Activated naive CD4-positive, alpha-beta T cell treated with anti-CD3 and anti-CD28 coated beads for 36 hours (primary cell): ENCODE results near the gene MDH2. TPM values are rescaled to one million over a fixed set of nuclear protein-coding genes. Genes with fewer than 3 reads are reported as not detected.

Experiments
- CTCF ChIA-PET: fragments of 350-600 bp; sonication (Branson Sonifier 250); formaldehyde crosslinking; loops from one replicate; lab custom pipeline; 2021; ENCODE audit warnings: antibody characterized with exemption; lab: Charles Lee
- DNase-seq: peaks from one replicate; pipeline ENCODE4 v3.0.0-alpha.2; 2020
- H3K27ac Mint-ChIP-seq: one replicate; pipeline ENCODE4 v1.8.0; 2021; ENCODE audit warnings: mild to moderate bottlenecking, mixed read lengths
- H3K27me3 Mint-ChIP-seq: one replicate; pipeline ENCODE4 v1.8.0; 2021; ENCODE audit warnings: low read depth, mixed read lengths
- H3K36me3 Mint-ChIP-seq: one replicate; pipeline ENCODE4 v1.8.0; 2021; ENCODE audit warnings: low read depth, mixed read lengths
- H3K4me1 Mint-ChIP-seq: one replicate; pipeline ENCODE4 v1.8.0; 2021; ENCODE audit warnings: low read depth, mixed read lengths
- H3K4me3 Mint-ChIP-seq: one replicate; pipeline ENCODE4 v1.8.0; 2021; ENCODE audit warnings: mild to moderate bottlenecking, moderate library complexity, mixed read lengths
- H3K9me3 Mint-ChIP-seq: one replicate; pipeline ENCODE4 v1.8.0; 2021; ENCODE audit warnings: mixed read lengths
- intact Hi-C: fragments of 100-400 bp; cut with micrococcal nuclease; formaldehyde crosslinking; loops from one replicate; pipeline ENCODE4 v1.15.1; 2023
- total RNA-seq, 2 experiments: library from RNA; stranded (reverse); gene quantifications; one replicate each; pipeline ENCODE4 v1.2.3, GENCODE V29; 2021

MDH2 gene
- total RNA-seq, 2 experiments from 2014 or later: 325 TPM

DNA sequence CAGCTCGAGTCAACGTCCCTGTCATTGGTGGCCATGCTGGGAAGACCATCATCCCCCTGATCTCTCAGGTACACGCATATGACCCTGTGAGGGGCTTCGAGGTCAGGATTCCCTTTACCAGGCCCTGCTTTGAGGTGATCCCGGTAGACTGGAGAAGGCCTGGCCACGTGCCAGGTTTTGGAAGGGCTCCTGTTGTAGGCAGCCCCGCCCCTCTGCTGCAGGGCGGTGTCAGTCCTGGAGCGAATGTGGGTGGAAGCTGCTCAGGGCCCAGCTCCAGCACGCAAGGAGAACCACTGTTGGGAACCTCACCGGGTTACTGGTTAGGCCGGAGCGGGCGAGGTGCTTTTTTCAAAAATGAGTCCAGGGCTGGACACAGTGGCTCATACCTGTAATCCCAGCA lies 15.6 kb downstream of the MDH2 start:
- CTCF ChIA-PET: interaction anchor here (0.6 kb wide), 2 partner anchors 284 to 346 kb away, joined by 3 to 7 read pairs; no protein-coding TSS in a partner anchor
- Mint-ChIP-seq H3K4me1 (no peaks in the 10 kb centered on the region), H3K36me3 (peaks cover 31% of the 10 kb centered on the region), H3K9me3 (no peaks in the 10 kb centered on the region), H3K4me3 (no peak overlapping the region), H3K27ac (no peak overlapping the region), H3K27me3 (no peaks in the 10 kb centered on the region)
- intact Hi-C loops: no loop called here
- no peak for DNase-seq

DNA sequence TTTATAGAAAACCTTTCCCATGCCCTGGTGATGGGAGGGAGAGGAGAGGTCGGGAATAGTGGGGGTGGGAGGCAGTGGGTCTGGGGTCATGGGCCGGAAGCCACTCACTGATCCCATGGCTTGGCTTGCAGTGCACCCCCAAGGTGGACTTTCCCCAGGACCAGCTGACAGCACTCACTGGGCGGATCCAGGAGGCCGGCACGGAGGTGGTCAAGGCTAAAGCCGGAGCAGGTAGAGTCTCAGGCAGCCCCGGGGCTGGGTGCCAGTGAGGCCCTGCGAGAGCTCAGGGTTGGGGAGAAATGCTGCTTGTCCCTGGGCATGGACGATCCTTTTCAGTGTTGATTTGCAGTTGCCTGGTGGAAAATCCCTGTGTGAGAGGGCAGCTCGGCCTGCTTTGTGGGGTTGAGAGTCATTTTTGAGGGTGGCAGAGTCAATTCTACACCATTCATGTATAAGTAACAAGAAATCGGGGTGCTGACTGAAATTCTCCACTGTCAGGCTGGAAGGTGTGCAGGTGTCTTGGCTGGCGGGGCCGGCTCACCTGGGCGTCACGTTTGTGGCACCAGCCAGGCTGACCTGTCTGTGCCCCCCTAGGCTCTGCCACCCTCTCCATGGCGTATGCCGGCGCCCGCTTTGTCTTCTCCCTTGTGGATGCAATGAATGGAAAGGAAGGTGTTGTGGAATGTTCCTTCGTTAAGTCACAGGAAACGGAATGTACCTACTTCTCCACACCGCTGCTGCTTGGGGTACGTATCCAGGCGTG lies 16.5 kb downstream of the MDH2 start:
- Mint-ChIP-seq H3K27me3 (no peaks in the 10 kb centered on the region), H3K36me3 (peaks cover 28% of the 10 kb centered on the region), H3K4me3 (no peak overlapping the region), H3K4me1 (no peaks in the 10 kb centered on the region), H3K27ac (no peak overlapping the region), H3K9me3 (no peaks in the 10 kb centered on the region)
- CTCF ChIA-PET: interaction anchor here (0.6 kb wide), 1 partner anchor 347 kb away, joined by 3 read pairs; no protein-coding TSS in a partner anchor
- DNase-seq: no peak
- intact Hi-C loops: no loop called here

DNA sequence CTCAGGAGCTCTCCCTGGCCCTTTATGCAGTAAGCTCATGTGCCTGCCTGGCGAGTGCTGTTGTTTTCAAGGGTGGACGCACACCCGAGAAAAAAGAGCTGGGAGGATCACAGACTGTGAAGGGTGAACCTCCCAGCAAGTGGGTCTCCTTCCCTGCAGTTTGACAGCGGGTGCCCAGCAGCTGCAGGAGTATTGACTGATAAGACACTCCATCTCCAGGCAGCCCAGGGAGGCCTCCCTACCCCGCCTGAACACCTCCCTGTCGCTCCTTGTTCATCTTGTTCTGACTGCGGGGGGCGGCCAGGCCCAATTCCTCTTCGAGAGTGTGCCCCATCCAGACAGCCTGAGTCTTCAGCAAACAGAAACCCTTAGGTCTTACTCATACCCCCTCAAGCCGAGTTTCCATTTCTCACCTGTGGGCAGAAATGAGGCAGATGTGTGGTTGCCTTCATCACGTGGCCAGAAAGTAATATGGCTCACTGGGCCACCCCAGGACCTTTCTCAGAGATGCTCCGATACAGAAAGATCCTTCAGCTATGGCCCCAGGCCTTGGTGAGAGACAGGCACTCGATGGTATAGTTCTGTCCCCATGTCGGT lies 17.2 kb downstream of the MDH2 start:
- intact Hi-C loops: no loop called here
- no peaks in the 10 kb centered on the region for H3K27me3 Mint-ChIP-seq
- peaks cover 26% of the 10 kb centered on the region for H3K36me3 Mint-ChIP-seq
- H3K4me3 Mint-ChIP-seq: no peak overlapping the region
- CTCF ChIA-PET: interaction anchor here (1.3 kb wide), 1 partner anchor 8 kb away, joined by 4 read pairs; no protein-coding TSS in a partner anchor
- H3K9me3 Mint-ChIP-seq: no peaks in the 10 kb centered on the region
- H3K4me1 Mint-ChIP-seq: no peaks in the 10 kb centered on the region
- no peak overlapping the region for H3K27ac Mint-ChIP-seq
- no peak for DNase-seq

DNA sequence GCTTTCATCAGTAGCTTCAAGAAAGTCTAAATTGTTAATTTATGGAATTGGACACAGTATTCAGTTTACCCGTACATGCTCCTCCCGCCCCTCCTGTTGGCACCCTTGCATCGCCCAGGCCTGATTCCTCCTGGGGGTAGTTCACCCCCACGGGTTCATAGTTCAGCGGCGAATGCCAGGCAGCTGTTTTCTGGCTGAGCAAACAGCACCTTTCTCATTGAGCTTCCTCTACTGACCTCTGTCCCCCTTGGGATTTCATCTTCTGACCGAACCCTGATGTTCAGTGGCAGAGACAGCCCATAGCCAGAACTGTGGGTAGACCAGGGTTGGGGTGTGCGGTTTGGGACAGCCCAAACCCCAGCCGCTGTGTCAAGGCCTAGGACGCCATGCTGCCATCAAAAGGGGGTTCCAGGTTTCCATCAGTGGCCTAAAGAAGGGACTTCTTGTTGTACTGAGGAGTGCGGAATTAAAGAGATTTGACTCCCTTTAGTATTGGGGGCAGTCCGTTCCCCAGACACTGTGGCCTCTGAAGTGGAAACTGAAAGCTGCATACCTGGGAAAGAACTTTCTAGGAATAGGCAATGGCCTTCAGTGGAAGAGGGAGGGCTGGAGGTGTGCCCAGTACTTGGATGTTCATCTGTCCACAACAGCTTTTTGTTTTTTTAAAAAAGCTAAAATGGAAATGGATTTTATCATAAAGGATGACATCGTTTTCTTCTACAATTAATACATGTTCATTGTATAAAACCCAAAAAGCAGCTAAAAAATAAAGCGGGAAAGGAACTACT lies 19.0 kb downstream of the MDH2 start:
- Mint-ChIP-seq H3K36me3 (peaks cover 21% of the 10 kb centered on the region), H3K27me3 (no peaks in the 10 kb centered on the region), H3K4me1 (no peaks in the 10 kb centered on the region), H3K27ac (no peak overlapping the region), H3K4me3 (no peak overlapping the region), H3K9me3 (no peaks in the 10 kb centered on the region)
- DNase-seq: no peak
- intact Hi-C loops: no loop called here
- CTCF ChIA-PET: interaction anchor here (0.8 to 1.3 kb wide), 2 partner anchors 10 to 47 kb away, joined by 3 to 4 read pairs; no protein-coding TSS in a partner anchor

DNA sequence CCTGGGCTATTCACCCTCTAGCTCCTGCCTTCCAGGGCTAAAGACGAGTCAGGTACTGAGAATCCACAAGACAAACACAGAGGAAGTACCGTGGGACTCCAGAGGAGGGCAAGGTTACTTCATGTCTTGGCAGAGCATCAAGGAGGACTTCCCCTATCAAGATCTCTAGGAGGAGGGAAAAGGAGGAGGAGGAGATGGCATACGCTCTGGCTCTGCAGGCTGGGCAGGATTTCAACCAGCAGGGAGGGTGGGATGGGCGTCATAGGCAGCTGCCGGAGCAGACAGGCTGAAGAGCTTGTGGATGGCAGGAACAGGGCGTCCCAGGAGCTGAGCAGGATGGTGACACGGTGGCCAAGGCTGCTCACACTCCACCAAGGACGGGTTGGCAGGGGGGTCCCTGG lies 21.3 kb downstream of the MDH2 start:
- DNase-seq: peak; percentile 35
- Mint-ChIP-seq H3K4me3 (no peak overlapping the region), H3K4me1 (no peaks in the 10 kb centered on the region), H3K36me3 (peaks cover 17% of the 10 kb centered on the region), H3K27me3 (no peaks in the 10 kb centered on the region), H3K27ac (no peak overlapping the region), H3K9me3 (no peaks in the 10 kb centered on the region)
- intact Hi-C loops: loop anchor here (1.0 kb wide), 1 partner anchor 61 kb away; no protein-coding TSS in a partner anchor
- CTCF ChIA-PET: interaction anchor here (0.8 kb wide), 1 partner anchor 21 kb away, joined by 5 read pairs; no protein-coding TSS in a partner anchor

DNA sequence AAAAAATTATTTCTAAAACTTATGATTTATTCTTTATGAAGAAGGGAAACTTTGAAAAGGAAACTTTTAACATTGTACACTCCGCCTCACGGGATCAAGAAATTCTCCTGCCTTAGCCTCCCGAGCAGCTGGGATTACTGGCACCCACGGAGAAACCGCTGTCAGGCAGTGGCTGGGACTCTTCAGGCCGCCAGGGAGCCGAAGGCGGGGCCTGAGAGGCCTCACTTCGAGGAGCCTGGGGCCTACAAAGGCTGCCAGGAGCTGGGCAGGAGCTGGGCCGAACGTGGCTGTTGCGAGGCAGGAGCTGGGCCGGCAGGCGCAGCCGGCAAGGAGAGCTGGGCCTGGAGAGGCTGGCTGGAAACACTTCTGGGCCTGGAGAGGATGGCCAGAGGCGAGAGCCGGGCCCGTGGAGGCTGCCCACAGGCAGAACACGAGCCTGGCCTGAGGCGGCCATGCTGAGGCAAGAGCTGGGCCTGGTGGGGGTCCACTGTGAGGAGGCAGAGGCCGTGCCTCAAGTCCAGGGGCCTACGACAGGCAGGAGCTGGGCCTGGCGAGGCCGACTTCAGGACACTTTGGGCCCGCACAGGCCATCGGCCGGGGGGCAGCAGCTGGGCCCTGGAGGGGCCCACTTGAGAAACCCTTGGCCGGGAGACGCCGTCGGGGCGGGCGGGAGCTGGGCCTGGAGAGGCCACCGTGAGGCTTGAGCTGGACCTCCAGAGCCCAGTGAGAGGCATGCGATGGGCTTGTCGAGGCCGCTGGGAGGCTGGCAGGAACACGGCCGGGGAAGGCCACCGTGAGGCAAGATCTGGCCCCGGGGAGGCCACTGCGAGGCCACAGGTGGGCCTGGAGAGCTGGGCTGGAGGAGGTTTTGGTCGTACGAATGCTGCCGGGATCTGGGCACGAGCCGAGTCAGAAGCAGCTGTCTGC lies 23.7 kb downstream of the MDH2 start:
- Mint-ChIP-seq H3K27me3 (no peaks in the 10 kb centered on the region), H3K9me3 (no peaks in the 10 kb centered on the region), H3K27ac (no peak overlapping the region), H3K36me3 (no peaks in the 10 kb centered on the region), H3K4me3 (no peak overlapping the region), H3K4me1 (no peaks in the 10 kb centered on the region)
- intact Hi-C loops: no loop called here
- no peak for DNase-seq
- CTCF ChIA-PET: interaction anchor here (1.3 to 2.2 kb wide), 2 partner anchors 10 to 51 kb away, joined by 6 to 7 read pairs; no protein-coding TSS in a partner anchor

DNA sequence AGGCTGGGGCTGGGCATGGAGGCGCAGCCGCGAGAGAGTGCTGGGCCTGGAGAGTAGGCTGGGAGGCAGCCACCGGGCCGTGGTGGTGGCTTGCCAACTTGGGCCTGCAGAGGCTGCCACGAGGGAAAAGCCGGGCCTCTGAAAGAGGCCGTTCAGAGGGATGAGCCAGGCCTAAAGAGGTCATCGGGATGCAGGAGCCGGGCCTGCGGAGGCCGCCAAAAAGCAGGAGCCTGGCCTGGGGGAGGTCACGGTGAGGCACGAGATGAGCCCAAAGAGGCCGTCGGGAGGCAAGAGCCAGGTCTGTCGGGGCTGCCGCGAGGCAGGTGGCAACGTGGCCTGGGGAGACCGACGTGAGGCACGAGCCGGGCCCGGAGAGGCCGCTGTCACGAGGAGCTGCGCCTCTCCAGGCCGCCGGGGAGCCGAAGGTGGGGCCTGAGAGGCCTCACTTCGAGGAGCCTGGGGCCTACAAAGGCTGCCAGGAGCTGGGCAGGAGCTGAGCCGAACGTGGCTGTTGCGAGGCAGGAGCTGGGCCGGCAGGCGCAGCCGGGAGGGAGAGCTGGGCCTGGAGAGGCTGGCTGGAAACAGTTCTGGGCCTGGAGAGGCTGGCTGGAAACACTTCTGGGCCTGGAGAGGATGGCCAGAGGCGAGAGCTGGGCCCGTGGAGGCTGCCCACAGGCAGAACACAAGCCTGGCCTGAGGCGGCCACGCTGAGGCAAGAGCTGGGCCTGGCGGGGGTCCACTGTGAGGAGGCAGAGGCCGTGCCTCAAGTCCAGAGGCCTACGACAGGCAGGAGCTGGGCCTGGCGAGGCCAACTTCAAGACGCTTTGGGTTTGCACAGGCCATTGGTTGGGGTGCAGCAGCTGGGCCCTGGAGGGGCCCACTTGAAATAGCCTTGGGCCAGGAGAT lies 24.6 kb downstream of the MDH2 start:
- intact Hi-C loops: no loop called here
- CTCF ChIA-PET: interaction anchor here (2.2 kb wide), 1 partner anchor 52 kb away, joined by 6 read pairs; no protein-coding TSS in a partner anchor
- Mint-ChIP-seq H3K4me1 (peaks cover 5% of the 10 kb centered on the region), H3K27me3 (no peaks in the 10 kb centered on the region), H3K36me3 (no peaks in the 10 kb centered on the region), H3K4me3 (no peak overlapping the region), H3K27ac (no peak overlapping the region), H3K9me3 (no peaks in the 10 kb centered on the region)
- DNase-seq: no peak

DNA sequence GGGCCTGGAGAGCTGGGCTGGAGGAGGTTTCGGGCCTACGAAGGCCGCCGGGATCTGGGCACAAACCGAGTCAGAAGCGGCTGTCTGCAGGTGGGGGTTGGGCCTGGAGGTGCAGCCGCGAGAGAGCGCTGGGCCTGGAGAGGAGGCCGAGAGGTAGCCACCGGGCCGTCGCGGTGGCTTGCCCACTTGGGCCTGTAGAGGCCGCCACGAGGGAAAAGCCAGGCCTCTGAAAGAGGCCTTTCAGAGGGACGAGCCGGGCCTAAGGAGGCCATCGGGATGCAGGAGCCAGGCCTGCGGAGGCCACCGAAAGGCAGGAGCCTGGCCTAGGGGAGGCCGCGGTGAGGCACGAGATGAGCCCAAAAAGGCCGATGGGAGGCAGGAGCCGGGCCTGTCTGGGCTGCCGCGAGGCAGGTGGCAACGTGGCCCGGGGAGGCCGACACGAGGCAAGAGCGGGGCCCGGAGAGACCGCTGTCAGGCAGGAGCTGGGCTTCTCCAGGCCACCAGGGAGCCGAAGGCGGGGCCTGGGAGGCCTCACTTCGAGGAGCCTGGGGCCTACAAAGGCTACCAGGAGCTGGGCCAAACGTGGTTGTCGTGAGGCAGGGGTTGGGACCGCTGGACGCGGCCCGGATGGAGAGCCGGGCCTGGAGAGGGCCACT lies 25.6 kb downstream of the MDH2 start:
- no peaks in the 10 kb centered on the region for H3K9me3 Mint-ChIP-seq
- H3K27me3 Mint-ChIP-seq: no peaks in the 10 kb centered on the region
- no peak for DNase-seq
- H3K27ac Mint-ChIP-seq: no peak overlapping the region
- no peak overlapping the region for H3K4me3 Mint-ChIP-seq
- no peaks in the 10 kb centered on the region for H3K36me3 Mint-ChIP-seq
- peaks cover 5% of the 10 kb centered on the region for H3K4me1 Mint-ChIP-seq
- CTCF ChIA-PET: interaction anchor here (2.2 kb wide), 1 partner anchor 53 kb away, joined by 6 read pairs; no protein-coding TSS in a partner anchor
- intact Hi-C loops: no loop called here

DNA sequence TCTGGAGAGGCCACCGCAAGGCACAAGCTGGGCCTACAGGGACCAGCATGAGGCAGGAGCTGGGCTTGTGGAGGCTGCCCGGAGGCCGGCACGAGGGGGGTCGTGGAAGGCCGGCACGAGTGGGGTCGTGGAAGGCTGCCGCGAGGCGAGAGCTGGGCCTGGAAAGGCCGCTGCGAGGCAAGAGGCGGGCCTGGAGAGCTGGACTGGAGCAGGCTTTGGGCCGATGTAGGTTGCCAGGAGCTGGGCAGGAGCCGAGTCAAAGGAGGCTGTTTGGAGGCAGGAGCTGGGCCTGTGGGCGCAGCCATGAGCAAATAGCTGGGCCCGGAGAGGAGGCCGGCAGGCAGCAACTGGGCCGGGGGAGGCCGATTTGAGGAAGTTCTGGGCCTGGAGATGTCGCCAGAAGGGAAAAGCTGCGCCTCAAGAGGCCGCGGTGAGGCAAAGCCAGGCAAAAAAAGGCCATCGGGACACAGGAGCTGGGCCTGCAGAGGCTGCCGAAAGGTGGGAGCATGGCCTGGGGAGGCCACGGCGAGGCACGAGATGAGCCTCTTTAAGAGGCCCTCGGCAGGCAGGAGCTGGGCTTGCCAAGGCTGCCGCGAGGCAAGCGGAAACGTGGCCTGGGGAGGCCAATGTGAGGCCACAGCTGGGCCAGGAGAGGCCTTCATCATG lies 26.5 kb downstream of the MDH2 start:
- H3K27ac Mint-ChIP-seq: no peak overlapping the region
- no peaks in the 10 kb centered on the region for H3K9me3 Mint-ChIP-seq
- H3K36me3 Mint-ChIP-seq: no peaks in the 10 kb centered on the region
- H3K4me3 Mint-ChIP-seq: no peak overlapping the region
- intact Hi-C loops: no loop called here
- CTCF ChIA-PET: interaction anchor here (0.6 kb wide), 1 partner anchor 44 kb away, joined by 5 read pairs; no protein-coding TSS in a partner anchor
- no peak for DNase-seq
- peaks cover 5% of the 10 kb centered on the region for H3K4me1 Mint-ChIP-seq
- H3K27me3 Mint-ChIP-seq: no peaks in the 10 kb centered on the region

DNA sequence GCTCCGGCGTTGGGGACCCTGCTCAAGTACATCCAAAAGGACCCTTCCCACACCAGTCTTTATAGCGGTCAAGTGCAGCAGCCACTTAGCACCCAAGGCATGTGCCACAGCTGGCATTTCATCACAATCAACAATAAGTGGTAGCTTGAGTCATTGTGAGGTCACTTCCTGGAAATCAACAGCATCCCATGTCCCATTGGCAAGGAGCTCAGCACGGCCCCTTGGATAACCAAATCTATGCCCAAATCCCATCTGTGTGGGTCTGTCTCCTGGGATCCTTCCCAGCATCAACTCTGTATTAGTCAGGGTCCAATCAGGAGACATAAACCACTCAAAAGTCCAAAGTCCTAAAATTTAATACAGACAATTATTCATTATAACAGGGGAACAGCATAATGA lies 27.1 kb downstream of the MDH2 start:
- CTCF ChIA-PET: no interaction called here
- Mint-ChIP-seq H3K27me3 (no peaks in the 10 kb centered on the region), H3K4me3 (no peak overlapping the region), H3K27ac (no peak overlapping the region), H3K9me3 (no peaks in the 10 kb centered on the region), H3K36me3 (no peaks in the 10 kb centered on the region), H3K4me1 (peaks cover 5% of the 10 kb centered on the region)
- DNase-seq: no peak
- intact Hi-C loops: no loop called here
